ENCODE data around the gene FBXO31.

DNA sequence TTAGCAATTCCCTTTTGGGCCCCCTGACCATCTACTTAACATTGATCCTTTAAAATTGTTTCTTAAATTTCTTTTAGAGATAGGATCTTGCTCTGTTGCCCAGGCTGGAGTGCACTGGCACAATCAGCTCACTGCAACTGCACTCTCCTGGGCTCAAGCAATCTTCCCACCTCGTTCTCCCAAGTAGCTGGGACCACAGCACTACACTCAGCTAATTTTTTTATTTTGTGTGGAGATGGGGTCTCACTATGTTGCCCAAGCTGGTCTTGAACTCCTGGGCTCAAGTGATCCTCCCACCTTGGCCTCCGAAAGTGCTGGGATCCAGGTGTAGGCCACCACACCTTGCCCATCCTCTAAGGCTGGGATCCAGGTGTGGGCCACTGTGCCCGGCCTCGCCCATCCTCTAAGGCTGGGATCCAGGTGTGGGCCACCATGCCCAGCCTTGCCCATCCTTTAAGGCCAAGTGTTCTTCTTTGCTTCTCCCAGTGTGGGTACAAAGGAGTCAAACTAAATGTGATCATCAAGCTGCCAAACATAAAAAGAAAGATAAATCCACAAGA lies 79.5 kb downstream of the FBXO31 start:
- TF ChIP-seq, protein P1, sequence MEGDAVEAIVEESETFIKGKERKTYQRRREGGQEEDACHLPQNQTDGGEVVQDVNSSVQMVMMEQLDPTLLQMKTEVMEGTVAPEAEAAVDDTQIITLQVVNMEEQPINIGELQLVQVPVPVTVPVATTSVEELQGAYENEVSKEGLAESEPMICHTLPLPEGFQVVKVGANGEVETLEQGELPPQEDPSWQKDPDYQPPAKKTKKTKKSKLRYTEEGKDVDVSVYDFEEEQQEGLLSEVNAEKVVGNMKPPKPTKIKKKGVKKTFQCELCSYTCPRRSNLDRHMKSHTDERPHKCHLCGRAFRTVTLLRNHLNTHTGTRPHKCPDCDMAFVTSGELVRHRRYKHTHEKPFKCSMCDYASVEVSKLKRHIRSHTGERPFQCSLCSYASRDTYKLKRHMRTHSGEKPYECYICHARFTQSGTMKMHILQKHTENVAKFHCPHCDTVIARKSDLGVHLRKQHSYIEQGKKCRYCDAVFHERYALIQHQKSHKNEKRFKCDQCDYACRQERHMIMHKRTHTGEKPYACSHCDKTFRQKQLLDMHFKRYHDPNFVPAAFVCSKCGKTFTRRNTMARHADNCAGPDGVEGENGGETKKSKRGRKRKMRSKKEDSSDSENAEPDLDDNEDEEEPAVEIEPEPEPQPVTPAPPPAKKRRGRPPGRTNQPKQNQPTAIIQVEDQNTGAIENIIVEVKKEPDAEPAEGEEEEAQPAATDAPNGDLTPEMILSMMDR (IDR thresholded peaks at IDR 0.05; ENCODE audit: insufficient read depth, low read length), result no peak
- no peak for TF ChIP-seq SPI1 (IDR thresholded peaks at IDR 0.05; ENCODE audit: borderline replicate concordance, low read depth)
